PFSK-1 (cell line): ENCODE measurements around the gene RPTOR.

Experiments
- POLR2AphosphoS5 ChIP-seq: IDR thresholded peaks from 2 replicates; pipeline ENCODE4 v1.6.1; 2012; ENCODE audit warnings: low read depth, mild to moderate bottlenecking, control low read depth, low read length, moderate library complexity
- TAF1 ChIP-seq: IDR thresholded peaks from 2 replicates; pipeline ENCODE4 v1.6.1; 2012; ENCODE audit warnings: low read length, control low read depth, borderline replicate concordance; ENCODE audit not compliant: insufficient read depth

DNA sequence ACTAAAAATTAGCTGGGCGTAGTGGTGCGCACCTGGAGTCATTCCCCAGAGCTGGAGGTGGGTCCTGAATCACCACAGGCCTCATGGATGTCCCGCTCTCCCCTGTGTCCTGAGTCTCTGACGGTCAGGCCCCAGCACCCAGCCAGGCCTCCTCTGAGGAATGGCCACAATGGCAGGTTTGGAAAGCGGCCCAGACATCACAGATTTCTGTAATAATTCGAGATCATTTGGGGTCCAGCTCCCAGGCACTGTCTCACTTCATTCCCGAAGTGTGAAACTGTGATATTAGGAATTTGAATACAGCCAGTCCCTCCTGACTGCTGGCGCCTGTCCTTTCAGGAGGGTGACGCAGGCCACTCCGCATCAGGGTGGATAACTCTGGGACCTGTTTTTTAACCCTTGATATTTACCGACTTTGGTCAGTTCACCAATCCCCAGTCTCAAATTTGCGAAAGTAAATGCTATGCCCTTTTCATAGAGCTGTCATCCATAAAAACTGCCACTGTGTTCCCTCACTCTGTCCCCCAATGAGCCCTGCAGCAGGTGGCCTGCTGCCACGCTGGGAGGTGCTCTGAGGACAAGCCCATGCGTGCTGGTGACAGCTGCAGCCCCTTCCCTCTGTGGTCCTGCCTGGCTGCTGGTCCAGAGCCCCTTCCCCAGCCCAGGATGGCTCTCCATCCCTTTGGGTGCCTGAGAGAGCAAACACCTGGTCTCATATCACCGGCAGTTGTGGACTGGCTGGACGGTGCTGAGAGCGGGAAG lies 28.3 kb upstream of the RPTOR start:
- no peak for TF ChIP-seq POLR2AphosphoS5
- TF ChIP-seq TAF1 = no peak
